HG03108 (cell line): ENCODE results near the gene RAP2B.
"Not testable (repeated sequence)": the region's sequence is repeated elsewhere in the genome, so short reads cannot be mapped to it uniquely, and the experiment has no call there.

ENCODE experiments used
- ATAC-seq: cut with Tn5 transposase; IDR thresholded peaks from one replicate; pipeline ENCODE4 v1.9.1; 2021; ENCODE audit warnings: moderate library complexity; ENCODE audit not compliant: unreplicated experiment

The RAP2B gene

DNA sequence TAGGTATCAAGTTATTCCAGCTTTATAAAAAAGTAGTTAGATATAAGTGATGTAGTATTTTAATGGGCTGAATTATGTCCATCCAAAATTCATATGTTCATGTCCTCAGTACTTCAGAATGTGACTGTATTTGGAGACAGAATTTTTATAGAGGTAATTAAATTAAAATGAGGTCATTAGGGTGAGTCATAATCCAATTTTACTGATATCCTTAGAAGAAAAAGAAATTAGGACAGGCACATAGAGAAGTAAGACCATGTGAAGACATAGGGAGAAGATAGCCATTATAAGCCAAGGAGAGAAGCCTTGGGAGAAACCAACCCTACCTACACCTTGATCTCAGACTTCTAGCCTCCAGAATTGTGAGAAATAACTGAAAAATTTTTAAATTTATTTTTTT is 30.3 kb downstream of the RAP2B start:
- no peak for ATAC-seq

- not testable (repeated sequence) for ATAC-seq
Measured at GRCh38 chr3:153193786-153194476, 31.9 kb downstream of the RAP2B start.

DNA sequence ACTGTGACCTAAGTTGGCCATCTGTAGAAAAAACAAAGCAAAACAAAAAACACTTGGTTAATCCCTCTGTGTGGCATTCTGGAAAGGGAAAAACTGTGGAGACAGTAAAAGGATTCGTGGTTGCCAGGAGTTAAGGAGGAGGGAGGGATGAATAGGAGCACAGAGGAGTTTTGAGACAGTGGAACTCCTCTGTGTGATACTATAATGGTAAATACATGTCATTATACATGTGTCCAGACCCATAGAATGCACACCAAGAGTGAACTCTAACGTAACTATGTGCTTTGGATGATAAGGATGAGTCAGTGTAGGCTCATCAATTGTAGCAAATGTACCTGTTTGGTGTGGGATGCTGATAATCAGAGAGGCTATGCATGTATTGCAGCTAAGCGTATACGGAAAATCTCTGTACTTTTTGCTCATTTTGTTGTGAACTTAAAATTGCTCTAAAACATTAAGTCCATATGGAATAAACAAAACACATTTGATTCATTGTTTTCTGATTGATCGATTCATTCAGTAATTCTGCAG is 33.4 kb downstream of the RAP2B start:
- no peak for ATAC-seq

- no peak for ATAC-seq
Measured at GRCh38 chr3:153209596-153209995, 47.6 kb downstream of the RAP2B start.

- no peak for ATAC-seq
Measured at GRCh38 chr3:153210146-153210545, 48.1 kb downstream of the RAP2B start.

DNA sequence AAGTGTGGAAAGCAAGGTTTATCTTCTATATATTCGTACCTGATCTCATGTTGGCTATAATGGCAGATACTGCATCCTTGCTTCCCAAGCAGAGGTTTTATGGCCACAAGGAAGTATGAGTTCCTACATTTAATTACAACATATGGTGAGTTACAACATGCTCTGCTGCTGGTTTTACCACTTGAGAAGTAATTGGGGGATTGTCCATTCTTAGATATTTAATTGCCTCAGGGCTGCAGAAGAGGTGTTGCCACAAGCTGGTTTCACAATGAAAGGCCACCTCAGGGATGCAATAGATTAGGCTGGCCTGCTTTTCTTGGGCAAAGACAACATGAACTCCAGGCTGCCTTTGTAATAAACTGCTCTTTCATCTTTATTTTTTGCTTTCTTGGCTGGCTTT is 48.6 kb downstream of the RAP2B start:
- ATAC-seq: no peak

GRCh38 chr3:153215497-153215896 is 53.5 kb downstream of the RAP2B start:
- ATAC-seq: no peak

GRCh38 chr3:153215966-153216365 is 53.9 kb downstream of the RAP2B start:
- no peak for ATAC-seq

- no peak for ATAC-seq
Measured at GRCh38 chr3:153216928-153217327, 54.9 kb downstream of the RAP2B start.

DNA sequence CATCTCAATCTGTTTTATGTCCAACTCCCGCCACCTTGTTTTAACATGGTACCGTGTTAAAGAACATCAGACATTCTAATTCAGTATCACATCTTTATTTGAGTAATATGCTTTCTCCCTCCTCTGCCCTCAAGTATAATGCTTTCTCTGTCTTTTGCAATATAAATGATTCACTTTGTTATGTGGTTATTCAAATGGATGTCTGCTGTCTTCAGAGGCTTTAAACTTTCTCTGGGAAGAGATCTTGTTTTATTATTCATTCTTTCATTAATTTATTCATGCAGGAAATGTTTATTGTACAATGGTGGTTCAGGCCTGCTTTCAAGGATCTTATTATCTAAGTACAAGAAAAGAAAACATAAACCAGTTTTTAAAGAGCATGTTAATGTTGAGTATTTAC is 57.1 kb downstream of the RAP2B start:
- ATAC-seq: no peak
